ENCODE data around the gene OSBPL2.

DNA sequence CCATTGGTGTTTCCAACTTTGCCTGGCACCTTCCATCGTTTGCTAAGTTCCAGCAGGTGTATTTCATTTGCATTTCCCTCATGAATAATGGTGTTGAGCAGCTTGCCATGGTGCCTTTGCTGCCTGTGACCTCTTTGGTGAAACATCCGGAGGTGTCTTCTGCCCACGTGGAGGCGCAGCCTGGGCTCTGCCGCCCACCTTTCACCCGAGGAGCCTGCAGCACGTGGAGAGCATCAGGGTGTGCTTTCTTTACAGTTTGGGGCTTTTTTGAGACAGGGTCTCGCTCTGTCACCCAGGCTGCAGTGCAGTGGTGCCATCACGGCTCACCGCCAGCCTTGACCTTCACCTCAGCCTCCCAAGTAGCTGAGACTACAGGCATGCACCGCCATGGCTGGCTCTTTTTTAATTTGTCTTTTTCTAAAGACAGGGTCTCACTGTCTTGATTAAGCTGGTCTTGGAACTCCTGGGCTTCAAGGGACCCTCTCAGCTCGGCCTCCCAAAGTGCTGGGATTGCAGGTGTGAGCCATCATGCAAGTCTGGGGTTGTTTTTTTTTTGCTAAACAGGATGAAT, 61.4 kb downstream of the OSBPL2 start:
- TF ChIP-seq POLR2AphosphoS5 (IDR thresholded peaks at IDR 0.05; ENCODE audit: low read depth, low read length): no peak
- no peak for TF ChIP-seq TAF1 (IDR thresholded peaks at IDR 0.05; ENCODE audit: low read depth, low read length)
- no peak for TF ChIP-seq SPI1 (IDR thresholded peaks at IDR 0.05; ENCODE audit: low read depth, low read length)
- no peak for TF ChIP-seq POLR2A (IDR thresholded peaks at IDR 0.05; ENCODE audit: low read depth, low read length)
- no peak for TF ChIP-seq POU2F2 (IDR thresholded peaks at IDR 0.05; ENCODE audit: low read depth, low read length)
- TF ChIP-seq PAX5 (IDR thresholded peaks at IDR 0.05; ENCODE audit: insufficient read depth, low read length, severe bottlenecking): no peak

Measured in GM12891 (cell line).